WTC11 (cell line): Measurements from ENCODE around the gene KATNBL1.

Experiments used
- ZBTB21 ChIP-seq: sonication (generic); formaldehyde crosslinking; IDR thresholded peaks from 2 replicates; pipeline ENCODE4 v1.8.1; 2023; ENCODE audit warnings: mild to moderate bottlenecking, missing genetic modification reagents, borderline replicate concordance
- TF ChIP-seq, protein P1 (sequence below): fragments of 200-600 bp; IDR thresholded peaks from 2 replicates; pipeline ENCODE4 v1.8.0; 2022; ENCODE audit warnings: antibody characterized with exemption

DNA sequence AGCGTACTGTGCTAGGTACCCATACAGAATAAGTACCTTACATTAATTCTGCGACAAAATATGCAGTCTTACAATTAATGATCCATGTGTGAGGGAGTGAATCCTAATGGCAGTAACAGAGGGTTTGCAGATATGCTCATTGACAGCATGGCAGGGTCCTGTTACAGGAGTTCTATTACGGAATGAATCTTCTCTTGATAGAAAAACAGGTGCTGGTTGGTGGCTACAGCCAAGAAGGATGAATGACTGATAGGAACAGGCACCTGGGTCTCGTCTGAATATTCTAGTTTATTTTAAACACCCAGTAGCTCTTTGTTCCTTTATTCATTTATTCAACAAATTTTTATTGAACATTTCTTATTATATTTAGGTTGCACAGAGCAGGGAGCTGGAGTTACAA, 85.2 kb downstream of the KATNBL1 start:
- no peak for TF ChIP-seq ZBTB21 (CRISPR knock-in tag)
- TF ChIP-seq, protein P1, sequence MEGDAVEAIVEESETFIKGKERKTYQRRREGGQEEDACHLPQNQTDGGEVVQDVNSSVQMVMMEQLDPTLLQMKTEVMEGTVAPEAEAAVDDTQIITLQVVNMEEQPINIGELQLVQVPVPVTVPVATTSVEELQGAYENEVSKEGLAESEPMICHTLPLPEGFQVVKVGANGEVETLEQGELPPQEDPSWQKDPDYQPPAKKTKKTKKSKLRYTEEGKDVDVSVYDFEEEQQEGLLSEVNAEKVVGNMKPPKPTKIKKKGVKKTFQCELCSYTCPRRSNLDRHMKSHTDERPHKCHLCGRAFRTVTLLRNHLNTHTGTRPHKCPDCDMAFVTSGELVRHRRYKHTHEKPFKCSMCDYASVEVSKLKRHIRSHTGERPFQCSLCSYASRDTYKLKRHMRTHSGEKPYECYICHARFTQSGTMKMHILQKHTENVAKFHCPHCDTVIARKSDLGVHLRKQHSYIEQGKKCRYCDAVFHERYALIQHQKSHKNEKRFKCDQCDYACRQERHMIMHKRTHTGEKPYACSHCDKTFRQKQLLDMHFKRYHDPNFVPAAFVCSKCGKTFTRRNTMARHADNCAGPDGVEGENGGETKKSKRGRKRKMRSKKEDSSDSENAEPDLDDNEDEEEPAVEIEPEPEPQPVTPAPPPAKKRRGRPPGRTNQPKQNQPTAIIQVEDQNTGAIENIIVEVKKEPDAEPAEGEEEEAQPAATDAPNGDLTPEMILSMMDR = no peak
